KBM-7 (cell line): Measurements from ENCODE around the gene DUSP2.
A peak's percentile ranks its signal among the peaks of the same experiment; 100 is the strongest.

Experiments
- DNase-seq: peaks from one replicate; pipeline ENCODE4 v3.0.0-alpha.2; 2015
- in situ Hi-C: fragments of 300-500 bp; cut with MboI; formaldehyde crosslinking; loops from 2 replicates; pipeline ENCODE4 v1.14.3; 2020; ENCODE audit warnings: low sequenced_read_pairs, low pct_unique_long_range_greater_than_20kb, mixed read lengths

The DUSP2 gene

DNA sequence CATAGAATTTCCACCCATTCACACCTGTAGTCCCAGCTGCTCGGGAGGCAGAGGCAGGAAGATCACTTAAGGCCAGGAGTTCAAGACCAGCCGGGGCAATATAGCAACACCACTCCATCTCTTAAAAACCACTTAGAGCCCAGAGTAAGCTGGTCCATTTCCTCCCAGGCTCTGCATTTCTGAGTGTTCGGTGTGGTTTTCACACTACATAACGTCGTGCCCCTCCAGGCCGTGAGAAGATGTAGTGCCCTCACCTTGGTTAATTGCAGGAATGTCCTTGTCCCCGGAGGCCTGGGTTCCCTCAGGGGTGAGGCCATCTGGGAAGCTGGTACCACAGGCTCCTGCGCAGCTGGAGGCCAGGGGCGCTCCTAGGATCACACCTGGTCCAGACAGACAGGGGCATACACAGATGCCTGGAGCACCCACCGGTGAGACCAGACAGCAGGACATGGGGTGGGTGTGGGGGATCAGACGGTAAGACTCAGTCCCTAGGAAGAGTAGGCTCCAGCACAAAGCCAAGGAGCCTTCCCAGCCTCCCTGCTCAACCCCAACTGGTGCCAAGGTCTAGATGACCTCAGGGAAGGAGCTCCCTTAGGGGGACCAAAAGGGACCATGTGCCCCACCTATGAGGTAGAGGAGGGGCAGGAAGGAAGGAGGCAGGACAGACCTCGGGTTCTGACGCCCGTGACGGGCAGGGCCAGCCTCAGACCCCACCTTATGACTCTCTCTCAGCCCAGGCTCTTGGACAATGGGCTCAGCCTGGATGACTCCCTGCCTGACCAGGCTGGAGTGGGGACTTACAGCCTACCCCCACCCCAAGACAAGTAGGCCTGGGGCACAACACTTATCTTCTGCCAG lies 7.7 kb downstream of the DUSP2 start:
- in situ Hi-C loops, result no loop called here
- DNase-seq, result no peak

DNA sequence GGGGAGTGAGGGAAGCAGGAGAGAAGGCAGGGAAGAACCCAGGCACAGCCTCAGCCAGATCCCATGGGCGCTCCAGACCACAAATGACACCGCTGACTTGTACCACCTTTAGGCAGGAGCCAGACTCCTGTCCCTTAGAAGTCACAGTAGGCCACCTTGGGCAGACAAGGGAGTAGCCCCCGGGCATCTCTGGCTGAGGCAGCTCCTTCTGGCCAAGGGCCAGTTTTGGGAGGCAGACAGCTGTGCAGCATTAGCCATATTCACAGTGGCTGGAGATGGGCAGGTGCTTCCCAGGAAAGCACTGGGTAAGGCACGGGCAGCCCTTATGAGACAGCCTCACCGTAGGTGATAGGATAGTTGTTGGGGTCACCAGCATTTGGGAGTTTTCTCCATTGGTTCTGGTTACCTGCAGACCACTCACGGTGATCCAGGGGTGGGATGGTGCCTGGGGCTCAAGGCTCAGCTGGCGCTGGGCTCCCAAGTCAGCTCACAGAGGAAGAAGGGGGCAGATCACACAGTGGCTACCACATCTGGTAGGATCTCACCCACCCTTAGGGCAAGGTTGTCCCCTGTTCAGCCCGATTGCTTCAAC lies 9.0 kb downstream of the DUSP2 start:
- DNase-seq, result no peak
- in situ Hi-C loops, result no loop called here

DNA sequence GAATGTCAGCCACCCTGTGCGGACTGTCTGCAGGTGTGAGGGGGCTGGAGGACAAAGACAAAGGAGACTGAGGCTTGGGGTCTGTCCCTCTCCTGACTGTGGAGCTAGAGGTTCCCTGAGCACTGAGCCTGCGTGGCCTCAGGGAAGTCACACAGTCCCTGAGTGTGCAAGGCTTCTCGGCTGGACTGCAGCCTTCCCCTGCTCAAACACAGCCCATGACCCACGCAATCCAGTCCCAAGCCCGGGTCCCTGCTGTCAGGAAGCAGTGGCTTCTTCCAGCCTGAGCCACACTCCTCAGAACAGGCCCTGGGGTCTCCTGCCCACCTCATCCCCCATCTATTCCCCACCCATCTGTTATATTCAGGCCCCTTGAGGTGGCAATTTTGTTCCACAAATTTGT lies 9.6 kb downstream of the DUSP2 start:
- in situ Hi-C loops, result no loop called here

DNA sequence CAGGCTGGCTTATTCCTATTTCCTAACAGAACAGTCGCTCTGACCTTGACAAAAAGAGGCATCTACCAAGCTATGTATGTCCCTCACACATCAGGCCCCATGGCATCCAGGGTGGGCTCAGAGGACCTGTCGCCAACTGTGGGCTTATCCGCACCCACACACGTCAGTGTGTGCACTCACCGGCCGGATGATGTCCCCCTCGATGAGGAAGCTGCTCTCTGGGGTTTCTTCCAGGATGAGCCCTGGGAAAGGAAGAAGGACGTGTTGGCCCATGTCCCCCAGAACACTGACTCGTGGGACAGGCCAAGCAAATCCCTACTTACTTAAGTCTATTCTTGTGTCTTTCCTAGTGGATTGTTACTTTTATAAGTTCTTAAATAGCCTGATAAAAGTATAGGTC lies 10.1 kb downstream of the DUSP2 start:
- no peak for DNase-seq
- in situ Hi-C loops, result no loop called here

More for the DNA sequence above, 9.6 kb downstream of the DUSP2 start:
- no peak for DNase-seq

DNA sequence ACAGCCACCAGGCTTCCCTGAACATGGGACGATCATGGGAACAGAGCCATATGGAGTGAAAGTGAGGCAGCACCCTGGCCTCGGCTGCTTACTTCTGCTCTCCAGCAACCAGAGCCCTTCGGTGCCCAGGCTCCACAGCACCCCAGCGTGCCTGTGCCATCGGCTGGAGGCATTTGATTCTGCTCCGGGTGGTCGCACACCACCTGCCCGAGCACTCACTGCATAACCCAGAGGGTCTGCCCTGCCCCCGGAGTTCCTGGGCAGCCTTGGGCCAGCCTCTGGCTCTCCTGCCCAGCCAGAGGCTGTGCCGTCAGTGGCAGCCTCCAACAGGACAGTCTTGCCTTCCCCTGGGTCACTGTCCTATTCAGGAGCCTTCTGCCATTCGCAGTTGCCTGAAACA lies 10.8 kb downstream of the DUSP2 start:
- no peak for DNase-seq
- in situ Hi-C loops, result no loop called here

DNA sequence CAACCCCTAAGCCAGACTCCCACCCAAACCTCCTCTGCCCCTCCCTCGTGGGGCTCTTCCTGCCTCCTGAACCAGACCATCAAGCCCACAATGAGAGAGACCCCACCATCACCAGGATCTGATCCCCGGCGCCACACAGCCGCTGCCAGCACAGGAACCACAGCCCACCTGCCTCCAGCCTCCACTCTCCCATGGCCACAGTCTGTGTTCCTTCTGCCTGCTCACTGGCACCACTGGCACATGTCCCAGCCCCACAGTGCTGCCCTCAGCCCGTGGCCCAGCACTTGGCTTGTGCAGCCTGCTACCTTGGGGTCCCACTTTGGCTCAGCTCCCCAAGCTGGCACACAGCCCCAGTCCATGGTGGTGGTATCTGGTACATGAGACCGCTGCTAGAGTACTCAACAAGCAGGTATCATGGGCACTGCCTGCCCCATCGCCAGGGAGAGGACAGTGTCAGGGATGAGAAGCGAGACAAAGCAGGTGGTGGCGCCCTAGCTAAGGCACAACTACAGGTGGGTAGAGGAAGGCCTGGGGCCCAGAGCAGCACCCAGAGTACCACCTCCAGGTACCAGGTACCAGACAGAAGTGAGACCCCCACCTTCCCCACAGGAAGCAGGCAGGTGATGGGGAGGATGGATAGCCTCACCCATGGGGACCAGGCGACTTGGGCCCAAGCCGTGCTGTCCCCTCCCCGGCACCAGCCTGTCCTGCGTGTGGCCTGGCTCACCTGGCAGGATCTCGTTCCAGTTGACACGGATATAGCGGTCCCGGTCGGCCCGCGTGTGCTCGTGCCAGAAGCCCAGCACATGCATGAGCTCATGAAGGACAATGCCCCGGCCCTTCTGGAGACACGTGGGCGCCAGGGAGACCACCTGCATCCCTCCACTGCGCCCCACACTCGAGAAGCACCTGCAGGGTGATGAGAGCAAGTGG lies 13.2 kb downstream of the DUSP2 start:
- in situ Hi-C loops, result no loop called here
- no peak for DNase-seq

DNA sequence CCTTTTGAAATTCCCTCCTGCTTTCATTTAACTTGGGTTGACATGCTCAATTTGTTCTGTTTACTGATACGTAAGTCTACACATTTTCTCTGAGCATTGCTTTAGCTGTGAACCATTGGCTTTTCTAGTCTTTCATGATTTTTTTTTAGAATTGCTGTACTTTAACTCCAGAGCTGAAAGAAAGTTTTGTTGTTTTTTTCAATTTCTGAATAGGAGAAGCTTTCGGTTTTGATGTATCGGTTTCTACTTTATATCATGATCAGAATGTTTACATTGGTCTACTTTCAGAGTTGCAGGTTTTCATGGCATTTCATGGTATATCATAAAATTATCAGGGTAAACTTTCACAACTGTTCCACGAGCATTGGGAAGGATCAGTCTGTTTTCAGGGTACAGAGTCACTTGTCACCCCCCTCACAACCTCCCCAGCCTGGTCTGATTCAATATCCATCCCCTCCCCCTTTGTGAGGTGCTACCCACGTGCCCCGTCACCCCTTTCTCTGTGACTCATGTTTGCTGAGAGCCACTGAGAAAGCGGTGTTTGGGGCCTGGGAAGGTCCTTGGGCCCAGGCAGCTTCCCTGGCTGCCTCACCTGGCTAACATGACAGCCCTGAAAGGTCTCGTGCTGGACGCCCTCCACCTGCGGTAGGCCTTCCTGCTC lies 14.0 kb downstream of the DUSP2 start:
- DNase-seq, result no peak
- in situ Hi-C loops, result no loop called here

DNA sequence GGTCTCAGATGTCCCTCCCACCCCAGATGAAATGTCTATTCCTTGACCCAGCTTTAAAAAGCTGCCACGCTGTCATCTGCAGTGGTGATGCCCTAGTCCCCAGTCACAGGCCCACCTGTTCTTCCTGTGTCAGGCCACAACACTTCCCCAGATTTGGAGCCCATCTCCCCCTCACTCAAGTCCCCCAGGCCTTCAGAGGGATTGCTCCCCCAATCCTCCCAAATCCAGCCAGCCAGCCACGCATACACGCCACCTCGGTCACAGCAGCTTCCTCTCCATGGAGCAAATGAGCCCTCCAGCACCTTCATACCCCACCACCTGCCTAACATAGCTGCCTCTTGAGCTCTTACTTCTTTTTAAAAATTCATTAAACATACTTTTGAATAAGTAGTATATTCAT lies 14.8 kb downstream of the DUSP2 start:
- no peak for DNase-seq
- in situ Hi-C loops, result no loop called here

DNA sequence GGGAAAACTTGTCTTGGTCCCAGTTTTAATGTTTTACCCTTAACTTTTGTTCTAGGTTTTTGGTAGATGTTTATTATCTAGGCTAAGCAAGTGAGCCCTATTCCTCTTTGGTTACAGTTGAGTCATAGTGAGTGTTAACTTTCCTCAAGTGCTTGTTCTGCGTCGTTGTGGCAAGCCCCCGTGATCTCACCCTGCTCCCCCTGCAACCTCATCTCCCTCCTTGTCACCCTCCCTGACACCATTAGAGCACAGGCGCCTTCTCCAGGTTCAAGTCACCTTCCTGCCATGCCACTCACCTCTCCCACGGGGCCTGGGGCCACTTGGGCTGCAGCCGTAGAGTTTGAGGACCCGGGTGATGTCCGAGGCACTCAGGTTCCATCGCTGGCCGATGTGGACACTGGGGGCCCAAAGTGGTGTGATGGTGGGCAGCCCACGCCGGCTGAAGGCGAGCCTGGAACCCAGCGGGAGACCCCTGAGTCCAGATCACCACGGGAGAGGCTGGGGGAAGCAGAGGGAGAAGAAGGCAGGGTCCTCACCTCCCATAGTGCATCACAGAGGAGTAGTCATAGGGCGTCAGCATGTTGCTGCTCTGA lies 15.6 kb downstream of the DUSP2 start:
- no peak for DNase-seq
- in situ Hi-C loops, result no loop called here

DNA sequence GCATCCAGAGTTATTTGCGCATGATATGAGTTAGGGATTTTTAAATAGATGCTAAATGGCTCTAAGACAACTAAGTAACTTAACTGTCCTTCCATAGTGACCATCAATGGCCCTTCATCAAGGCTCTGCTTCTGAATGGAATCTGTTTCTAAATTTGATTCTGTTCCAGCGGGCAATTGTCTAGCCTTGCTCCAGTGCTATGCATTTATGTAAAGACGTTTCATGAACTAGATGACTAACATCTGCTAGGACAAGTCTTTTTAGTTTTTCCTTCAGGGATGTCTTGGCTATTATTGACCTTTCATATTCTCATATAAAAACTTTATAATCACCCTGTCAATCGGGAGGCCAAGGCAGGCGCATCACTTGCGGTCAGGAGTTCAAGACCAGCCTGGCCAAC lies 16.8 kb downstream of the DUSP2 start:
- in situ Hi-C loops, result no loop called here
- no peak for DNase-seq

DNA sequence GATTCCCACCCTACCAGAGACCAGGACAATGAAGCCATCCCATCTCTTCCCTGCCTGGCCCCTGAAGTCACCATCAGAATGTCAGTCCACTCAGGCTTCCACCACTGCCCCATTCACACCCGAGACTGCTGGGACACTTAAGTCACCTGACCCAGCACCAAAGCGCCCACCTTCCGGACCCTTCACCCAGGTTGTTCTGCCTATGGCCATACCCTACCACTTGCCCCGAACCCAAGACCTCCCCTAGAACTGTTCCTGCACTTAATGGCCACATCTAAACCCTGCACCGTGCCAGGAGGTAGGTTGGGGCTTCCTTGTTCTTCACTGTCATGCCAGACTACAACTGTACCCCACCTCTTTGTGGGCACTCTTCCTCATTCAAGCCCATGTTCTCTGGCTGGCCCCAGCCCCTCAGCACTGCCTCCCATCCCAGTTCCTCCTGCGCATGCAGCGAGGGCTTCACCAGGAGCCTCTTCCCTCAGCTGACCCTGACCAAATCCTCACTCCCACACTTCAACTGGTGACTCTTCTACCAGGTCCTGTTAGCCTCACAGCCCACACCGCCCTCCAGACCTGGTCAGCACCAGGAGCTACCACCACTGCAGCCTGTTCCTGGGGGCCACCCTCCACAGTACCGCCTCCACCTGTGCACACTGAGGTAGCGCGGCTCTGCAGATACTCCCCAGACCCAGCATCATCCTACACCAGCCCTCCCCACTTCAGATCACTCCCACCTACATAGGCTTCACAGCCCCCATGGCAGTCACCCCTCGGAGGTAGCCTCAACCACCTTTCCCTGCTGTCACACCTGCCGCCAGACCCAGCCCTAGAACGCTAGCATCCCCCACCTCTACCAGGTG lies 20.6 kb downstream of the DUSP2 start:
- in situ Hi-C loops, result loop anchor here (25.0 kb wide), 1 partner anchor 112 kb away; no protein-coding TSS in a partner anchor
- no peak for DNase-seq

DNA sequence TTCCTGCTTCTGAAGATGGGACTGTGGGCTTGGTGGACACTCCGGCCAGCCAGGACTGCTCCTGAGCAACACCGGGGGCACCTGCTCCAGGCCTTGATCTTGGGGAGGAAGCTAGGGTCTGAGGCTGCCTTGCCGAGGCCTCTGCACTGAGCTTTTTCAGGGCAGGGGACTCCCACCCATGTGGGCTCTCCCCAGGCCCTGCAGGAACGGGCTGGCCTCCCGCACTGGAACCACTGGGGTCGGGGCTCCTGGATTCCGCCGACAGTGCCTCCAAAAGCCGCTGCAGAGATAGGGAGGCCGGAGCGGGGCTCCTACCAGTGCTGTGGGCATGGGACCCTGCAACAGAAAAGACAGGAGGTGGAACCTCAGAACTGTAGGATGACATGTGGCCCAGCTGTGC lies 21.3 kb downstream of the DUSP2 start:
- in situ Hi-C loops, result loop anchor here (25.0 kb wide), 1 partner anchor 112 kb away; no protein-coding TSS in a partner anchor
- no peak for DNase-seq

DNA sequence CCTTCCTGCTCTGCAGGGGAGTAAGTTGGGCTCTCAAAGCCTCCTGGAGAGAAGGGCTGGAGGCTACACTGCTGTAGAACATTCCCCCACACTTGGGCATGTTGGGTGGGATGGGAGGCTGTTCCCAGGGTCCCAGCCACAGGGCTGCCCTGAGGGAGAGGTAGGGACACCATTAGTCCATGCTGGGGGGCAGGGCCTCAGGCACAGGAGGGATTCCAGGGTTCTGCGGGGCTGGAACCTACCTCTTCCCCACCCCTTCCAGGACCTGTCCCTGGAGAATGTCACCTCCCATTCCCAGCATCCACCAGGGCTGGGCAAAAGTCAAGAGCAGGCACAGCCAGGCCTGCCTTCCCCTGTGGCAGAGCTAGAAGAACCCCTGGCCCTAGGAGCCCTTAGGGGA lies 21.9 kb downstream of the DUSP2 start:
- in situ Hi-C loops, result loop anchor here (25.0 kb wide), 1 partner anchor 111 kb away; no protein-coding TSS in a partner anchor
- no peak for DNase-seq

DNA sequence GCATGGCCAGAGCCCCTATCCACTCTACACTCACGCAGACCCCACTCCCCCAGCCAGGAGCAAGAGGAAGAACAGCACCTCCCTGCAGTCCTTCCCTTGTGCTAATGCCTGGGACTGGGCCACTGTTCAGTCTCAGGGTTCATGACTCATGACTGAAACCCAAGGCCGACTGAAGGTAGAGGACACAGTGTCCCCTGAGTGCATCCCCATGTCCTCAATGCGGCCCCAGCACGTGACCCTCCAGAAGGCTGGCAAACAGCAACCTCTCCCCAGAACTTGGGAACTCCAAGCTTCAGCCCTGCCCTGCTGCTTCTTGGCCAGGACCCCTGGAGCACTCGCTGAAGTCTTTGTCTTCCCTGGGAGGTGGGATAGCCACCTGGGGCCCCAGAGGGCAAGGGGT lies 22.8 kb downstream of the DUSP2 start:
- in situ Hi-C loops, result loop anchor here (25.0 kb wide), 1 partner anchor 110 kb away; no protein-coding TSS in a partner anchor
- no peak for DNase-seq

DNA sequence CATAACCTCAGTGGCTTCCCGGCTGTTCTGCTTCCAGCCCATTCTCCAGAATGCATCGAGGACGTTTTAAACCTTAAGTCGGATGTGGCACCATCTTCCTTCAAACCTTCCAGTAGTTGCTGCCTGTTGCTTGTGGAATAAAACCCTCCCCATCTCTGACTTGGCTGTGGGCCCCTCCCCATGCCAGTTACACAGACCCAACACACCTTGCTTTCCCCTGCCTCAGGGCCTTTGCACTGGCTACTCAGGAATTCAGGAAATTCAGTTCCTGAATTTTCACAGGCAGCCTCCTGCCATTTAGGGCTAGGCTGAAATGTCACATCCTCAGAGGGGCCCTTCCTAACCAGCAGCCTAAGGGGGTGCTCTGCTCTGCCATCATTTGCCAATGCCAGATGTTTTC lies 23.8 kb downstream of the DUSP2 start:
- in situ Hi-C loops, result loop anchor here (25.0 kb wide), 1 partner anchor 109 kb away; no protein-coding TSS in a partner anchor
- DNase-seq, result no peak

DNA sequence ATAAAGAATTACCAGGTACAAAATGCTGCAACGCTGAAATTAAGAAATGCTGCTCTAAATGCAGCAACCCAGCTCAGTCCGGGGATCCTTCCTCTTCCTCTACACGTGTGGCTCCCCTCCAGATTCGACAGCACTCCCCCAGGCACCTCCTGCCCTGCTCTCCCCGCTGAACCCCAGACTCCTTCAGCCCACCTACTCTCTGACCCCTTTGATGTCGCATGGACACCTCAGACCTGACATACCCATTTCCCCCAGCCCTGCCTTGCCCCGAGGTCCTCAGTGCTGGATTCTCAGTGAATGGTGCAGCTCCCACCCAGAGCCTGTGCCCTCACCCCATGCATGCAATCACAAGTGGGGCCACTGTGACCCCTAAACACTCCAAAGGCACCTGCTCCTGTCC lies 24.2 kb downstream of the DUSP2 start:
- in situ Hi-C loops, result loop anchor here (25.0 kb wide), 1 partner anchor 109 kb away; no protein-coding TSS in a partner anchor
- DNase-seq, result no peak

DNA sequence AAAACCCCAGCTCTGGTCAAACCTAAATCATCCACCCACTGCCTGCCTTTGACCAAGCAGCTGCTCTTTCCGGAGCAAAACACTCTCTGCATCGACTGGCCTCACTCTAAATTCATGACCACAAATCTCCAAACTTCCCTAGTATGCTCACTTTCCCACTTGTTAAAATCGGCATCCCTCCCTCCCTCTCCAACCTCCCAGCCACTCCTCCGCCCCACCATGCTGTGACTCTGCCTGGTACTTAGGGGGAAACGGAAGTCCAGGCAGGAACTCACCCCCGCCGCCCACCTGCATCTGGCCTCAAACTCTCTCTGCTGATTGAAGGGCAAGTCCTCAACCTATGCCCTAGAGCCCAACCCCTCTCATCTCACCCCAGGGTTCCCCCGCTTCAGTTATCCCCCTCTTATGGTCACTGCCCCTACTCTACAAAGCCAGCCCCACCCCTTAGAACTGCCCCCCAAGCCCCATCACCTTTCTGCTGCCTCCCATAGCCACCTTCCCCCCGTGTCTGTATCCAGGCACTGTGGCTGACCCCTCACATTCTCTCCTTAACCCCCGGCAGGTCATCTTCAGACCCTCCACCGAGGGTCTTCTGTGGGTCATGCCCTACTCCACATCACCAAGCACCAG lies 25.0 kb downstream of the DUSP2 start:
- peak; percentile 77 for DNase-seq
- in situ Hi-C loops, result loop anchor here (25.0 kb wide), 1 partner anchor 108 kb away; no protein-coding TSS in a partner anchor
